Transverse colon (tissue), 4 donors: ENCODE results near the gene FNIP2.

Experiments
- POLR2A ChIP-seq: fragments of 450-650 bp; IDR thresholded peaks from one replicate; pipeline ENCODE4 v1.6.1; 2016; ENCODE audit warnings: antibody characterized with exemption, mild to moderate bottlenecking, moderate library complexity
- POLR2AphosphoS5 ChIP-seq, 3 donors: sonication (generic); formaldehyde crosslinking; IDR thresholded peaks; one replicate each; pipeline ENCODE4 v1.6.1; 2016; ENCODE audit warnings: antibody characterized with exemption in 3 of 3
- TF ChIP-seq, protein P1 (sequence below), 5 experiments: fragments of 200-600 bp in 3 of 5; fragments of 450-650 bp in 2 of 5; sonication (generic) in 3 of 5; IDR thresholded peaks; 1 replicate in 2 of 5; 2 replicates in 3 of 5; pipeline ENCODE4 v1.5.1; 2016 to 2017; ENCODE audit warnings: antibody characterized with exemption in 5 of 5, inconsistent platforms in 3 of 5, mild to moderate bottlenecking in 2 of 5, moderate library complexity in 1 of 5

DNA sequence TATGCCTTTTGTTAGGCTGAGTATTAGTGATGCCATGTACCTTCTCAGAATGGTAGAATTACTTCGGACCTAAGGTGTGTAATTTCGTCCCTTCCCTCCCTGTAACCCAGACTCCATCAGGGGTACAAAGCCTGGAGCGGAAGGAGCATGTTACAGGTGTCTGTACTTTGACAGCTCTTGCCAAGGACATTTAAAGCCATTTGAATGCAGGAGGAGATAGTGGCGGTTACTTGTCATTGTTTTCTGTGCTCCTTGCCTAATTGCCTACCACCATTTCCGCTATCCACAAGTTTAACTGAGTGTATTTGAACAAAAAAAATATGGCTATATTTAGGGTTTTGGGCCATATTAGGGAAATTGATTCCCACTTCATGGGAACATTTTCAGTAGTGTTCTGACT is 1.8 kb downstream of the FNIP2 start:
- TF ChIP-seq, protein P1, sequence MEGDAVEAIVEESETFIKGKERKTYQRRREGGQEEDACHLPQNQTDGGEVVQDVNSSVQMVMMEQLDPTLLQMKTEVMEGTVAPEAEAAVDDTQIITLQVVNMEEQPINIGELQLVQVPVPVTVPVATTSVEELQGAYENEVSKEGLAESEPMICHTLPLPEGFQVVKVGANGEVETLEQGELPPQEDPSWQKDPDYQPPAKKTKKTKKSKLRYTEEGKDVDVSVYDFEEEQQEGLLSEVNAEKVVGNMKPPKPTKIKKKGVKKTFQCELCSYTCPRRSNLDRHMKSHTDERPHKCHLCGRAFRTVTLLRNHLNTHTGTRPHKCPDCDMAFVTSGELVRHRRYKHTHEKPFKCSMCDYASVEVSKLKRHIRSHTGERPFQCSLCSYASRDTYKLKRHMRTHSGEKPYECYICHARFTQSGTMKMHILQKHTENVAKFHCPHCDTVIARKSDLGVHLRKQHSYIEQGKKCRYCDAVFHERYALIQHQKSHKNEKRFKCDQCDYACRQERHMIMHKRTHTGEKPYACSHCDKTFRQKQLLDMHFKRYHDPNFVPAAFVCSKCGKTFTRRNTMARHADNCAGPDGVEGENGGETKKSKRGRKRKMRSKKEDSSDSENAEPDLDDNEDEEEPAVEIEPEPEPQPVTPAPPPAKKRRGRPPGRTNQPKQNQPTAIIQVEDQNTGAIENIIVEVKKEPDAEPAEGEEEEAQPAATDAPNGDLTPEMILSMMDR (IDR thresholded peaks at IDR 0.05), result no peak
- TF ChIP-seq POLR2AphosphoS5 (IDR thresholded peaks at IDR 0.05) (no peak), POLR2A (no peak)
